Stimulated activated naive CD8-positive, alpha-beta T cell treated with anti-CD3 and anti-CD28 coated beads, Interleukin-15, Interleukin-2, amounts not matched to agents 100 U/mL and 50 U/mL, for 24 hours (primary cell): ENCODE results near the gene BTN2A1.

Experiments used
- ATAC-seq: fragments of 150-1000 bp; cut with Tn5 transposase; one replicate; pipeline ENCODE4 v1.10.0; 2021
- DNase-seq: peaks from one replicate; pipeline ENCODE4 v3.0.0; 2021

BTN2A1 gene

DNA sequence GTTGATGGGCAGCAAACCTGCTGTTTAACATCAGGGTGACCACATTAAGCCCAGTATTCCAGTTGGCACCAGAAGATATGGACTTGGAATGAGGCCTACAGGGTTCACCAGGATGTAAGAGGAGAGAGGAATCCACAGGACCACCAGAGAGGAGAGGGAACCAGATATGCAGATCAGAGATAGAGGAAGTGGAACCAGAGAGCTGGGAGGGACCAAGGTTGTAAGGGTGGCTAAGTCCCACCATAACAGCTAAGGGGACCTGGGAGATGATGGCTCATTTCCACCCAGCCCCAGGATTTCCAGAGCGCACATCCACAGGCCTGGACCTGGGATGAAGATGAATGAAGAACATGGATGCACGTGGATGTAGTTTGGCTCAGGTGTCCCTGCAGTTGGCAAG, 11.1 kb downstream of the BTN2A1 start:
- ATAC-seq, result no peak
- no peak for DNase-seq

DNA sequence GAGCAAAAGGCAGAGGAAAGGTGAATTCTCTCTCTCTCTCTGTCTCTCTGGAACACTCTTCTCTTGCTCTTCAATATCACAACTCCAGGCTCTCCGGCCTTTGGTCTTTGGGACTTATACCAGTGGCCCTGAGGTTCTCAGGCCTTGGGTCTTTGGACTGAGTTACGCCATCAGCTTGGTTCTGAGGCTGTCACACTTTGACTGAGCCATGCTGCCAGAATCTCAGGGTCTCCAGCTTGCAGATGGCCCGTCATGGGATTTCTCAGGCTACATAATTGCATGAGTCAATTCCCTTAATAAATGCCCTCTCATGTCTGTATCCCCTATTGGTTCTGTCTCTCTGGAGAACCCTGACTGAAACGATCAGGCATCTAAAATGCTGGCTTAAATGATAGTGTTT, 12.9 kb downstream of the BTN2A1 start:
- DNase-seq, result no peak
- ATAC-seq, result no peak

DNA sequence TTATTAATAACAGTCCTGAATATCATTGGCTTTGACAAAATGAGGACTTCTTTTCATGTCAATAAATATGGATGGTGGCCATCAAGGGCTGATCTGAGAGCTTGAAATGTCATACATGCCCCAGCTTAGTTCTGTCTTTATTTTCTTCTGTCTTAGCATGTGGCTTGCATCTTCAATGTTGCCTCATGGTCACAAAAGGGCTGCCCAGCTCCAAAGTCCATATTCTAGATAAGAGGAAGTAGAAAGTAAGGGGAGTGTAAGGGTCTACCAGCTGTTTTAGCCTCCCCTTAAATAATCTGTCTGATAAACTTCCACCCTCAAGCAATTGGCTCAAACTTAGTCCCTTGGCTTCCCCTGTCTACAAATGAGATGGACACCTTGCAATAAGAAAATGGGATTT, 14.2 kb downstream of the BTN2A1 start:
- DNase-seq, result no peak
- ATAC-seq, result no peak

DNA sequence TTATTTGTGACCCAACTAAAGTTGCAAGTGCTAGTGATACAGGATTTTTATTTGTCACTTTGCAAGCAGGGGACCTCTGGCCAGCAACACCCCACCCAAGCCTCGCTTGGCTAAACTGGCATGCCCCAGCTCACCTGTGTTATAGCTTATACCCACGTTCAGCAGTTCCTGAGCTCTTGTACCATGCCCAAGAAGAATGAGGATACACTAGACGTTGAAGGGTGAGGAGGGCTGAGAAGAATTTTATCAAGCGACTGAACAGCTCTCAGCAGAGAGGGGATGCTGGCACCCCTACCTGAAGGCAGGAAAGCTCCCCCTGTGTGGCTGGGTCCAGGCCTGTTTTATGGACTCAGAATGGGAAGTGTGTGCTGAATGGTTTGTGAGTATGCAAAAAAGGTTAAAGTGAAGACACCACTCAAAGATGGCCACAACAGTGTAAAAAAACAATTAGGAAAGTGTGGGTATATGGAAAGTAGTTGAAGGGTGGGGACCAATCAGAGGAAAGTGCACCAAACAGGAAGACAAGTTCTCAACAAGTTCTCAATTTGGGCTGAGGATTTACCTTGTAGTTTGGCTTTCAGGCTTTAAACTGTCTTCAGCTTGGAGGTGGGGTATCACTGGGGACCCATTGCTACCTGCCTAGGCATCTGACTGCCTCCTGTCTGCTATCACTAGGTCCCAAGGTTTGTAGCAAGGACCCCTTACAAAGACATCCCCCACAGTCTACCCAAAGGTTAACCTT, 15.0 kb downstream of the BTN2A1 start:
- ATAC-seq, result no peak
- no peak for DNase-seq

DNA sequence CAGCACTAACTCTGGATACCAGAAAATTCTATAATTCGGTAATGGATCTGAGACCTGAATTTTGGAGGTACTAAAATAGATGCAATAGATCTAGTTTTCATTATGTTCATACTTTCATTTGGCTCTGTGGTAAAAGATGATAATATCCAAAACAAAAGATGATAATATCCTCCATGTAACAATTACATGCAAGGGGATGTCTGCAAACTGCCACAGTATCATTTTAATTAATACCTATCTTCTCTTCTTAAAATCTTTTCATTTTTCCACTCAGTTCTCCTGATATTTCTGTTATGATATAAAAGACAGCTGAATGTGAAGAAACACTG, 15.6 kb downstream of the BTN2A1 start:
- DNase-seq (no peak), ATAC-seq (no peak)

DNA sequence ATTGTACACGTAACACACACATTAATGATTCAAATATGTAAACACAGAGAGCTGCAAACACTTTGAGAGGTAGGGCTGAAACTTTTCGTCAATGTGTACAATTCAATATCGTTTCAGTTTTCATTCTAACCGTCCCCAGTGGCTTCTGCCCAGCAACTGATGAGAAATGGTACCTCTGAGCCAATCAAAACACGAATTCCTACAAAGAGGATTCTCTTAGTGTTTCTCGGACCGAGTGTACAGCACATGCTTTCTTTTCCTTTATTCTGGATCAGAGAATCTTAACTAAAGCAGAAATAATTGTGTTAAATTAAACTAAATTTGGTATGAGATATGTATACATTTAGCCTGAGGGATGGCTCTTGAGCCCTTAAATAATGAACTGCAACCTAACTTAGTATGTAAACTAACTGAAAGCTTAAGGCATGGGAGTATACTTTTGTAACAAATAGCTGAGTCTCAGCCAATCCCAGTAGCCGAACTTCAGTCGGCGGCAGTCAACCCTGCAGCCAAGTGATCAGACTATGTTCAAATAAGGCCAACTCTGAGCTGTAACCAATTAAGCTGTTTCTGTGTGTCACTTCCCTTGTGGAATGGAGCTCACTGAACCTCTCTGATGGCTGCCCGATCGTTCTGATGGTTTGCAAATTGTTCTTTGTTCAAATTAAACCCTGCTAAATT, 16.1 kb downstream of the BTN2A1 start:
- DNase-seq (peak; percentile 71), ATAC-seq (peak; percentile 98)

DNA sequence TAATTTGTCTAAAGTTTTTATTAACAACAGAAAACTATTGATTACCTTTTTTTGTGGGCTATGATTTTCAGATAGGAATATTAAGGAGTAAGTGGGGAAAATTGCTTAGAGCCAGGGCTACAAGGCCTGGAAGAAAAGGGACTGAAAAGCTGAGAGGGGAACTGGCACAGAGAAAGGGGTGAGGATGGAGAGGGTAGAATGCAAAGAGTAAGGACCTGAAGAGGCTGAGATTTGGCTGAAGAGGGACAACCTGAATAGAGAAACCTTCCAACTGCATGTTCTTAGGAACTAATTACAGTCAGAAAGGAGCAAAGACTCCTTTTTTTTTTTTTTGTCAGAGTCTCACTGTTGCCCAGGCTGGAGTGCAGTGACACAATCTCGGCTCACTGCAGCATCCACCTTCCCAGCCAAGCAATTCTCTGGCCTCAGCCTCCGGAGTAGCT, 16.7 kb downstream of the BTN2A1 start:
- no peak for ATAC-seq

DNA sequence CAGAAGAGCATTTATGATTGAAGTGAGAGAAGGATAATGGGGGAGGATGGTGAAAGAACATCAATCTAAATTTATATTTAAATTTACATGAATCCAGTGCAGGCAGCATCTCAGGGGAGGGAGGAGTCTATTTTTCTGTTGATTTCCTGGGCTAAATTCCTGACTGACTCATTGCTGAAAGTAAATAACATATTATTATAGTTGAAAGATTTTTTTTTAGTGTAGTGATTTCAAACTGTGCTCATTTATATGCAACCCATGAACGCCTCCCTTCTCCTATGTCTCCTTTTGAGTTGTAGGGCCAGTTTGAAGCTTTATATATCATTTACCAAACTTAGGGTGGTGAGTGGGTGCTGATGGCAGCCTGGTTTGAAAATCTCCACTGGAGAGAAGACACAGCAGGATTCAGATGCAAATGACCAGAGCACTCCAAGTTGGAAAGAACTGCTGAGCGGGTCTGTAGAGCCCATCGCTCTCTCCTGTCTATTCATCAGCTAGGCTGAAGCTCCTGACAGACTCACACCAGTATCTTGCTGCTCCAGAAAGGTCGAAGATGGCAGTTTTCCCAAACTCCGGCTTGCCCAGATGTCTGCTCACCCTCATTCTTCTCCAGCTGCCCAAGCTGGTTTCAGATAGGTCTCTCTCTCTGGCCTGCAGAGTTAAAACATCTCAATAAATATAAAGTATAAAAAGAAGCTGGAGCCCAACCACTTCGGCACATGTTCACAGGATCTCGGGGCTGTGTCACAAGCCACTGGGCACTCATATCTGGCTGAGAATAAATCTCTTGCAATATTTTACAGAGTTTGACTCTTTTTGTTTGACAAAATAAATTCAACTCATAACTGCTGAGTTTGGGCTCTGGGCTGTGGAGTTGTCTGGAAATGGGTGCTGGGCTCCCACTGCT, 18.3 kb downstream of the BTN2A1 start:
- DNase-seq, result no peak
- no peak for ATAC-seq

More for the DNA sequence above, 16.7 kb downstream of the BTN2A1 start:
- DNase-seq, result no peak

DNA sequence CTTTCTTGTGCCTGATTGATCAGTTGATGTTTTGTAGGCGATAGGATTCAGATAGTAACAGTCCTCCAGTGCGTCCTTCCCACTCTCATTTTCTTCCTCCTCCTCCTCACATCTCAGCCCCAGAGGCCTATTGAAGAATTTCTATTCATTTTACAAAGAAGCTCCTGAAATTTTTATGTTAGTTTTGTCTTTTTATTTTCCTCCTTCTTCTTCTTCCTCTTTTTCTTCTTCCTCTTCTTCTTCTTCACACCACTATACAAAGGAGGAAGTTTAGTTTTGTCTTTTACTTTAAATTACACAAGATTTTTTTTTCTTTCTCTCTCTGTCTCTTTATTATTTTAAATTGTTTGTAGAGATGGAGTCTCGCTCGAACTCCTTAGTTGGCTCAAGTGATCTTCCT, 19.1 kb downstream of the BTN2A1 start:
- DNase-seq (no peak), ATAC-seq (no peak)

DNA sequence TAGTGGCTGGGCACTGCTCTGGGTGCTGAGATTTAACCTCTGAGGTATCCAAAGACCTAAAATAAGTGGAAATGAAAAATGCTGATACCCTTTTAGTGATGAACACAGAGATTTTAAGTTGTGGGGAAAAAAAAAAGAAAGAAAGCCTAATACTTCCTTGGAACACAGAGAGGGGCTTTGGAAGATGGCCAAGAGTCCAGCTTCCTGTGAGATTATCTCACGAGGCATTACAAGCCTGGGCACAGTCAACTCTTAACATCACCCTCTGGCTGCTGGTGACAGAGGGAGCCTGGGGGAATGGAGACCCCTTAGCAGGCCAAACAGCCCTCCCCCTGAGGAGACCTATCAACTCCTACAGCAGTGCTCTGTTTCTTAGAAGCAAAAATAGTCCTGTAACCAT, 19.7 kb downstream of the BTN2A1 start:
- ATAC-seq, result no peak
- no peak for DNase-seq

DNA sequence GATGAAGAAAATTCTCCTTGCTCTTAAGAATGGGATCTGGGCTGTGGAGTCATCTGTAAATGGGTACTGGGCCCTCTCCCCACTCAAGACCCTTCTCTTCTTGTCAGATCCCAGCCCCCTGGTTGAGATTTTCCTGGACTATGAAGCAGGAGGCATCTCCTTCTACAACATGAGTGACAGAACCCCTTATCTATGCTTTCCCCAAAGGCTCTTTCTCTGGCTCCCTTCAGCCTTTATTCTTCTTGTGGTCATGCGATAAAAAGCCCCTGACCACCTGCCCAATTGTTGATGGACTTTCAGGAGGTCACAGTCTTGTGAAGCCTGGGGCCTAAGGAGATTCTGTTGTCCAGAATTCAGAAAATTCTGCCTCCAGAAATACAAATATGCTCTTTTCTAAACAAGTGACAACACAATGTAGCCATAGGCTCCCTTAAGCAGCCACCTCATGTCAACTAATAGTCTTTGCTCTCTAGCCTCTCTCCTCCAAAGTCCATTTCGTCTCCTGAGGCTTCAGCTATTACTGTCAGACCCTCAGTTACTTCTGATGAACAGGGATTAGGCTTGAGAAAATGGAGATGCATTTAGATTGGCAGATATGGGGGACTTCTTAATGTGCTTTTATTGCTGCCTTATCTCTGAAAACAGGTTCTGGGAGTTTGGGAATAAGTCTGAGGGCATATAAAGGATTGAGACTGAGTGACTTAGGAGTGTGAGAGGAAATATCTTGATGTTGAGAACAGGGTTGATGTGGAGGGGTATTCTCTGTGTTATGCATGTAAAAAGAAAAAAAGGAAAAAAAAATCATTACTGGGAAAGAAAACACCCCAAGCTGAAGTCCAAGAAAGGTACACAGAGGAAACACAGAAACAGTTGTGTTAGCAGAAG, 20.6 kb downstream of the BTN2A1 start:
- ATAC-seq, result no peak
- no peak for DNase-seq

DNA sequence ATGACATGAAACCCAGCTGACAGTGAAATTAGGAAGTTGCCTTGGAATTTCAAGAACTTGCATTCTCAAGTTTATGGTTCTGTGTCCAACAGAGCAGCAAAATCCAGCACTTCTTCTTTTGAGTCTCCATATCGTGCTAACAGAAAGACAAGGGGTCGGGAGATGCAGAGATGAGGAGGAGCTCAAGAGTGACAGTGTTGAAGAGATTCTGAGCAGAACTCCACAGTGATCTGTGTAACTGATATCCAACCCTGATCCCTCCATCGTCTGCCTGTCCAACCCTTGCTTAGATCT, 21.2 kb downstream of the BTN2A1 start:
- ATAC-seq, result no peak
- DNase-seq, result no peak

DNA sequence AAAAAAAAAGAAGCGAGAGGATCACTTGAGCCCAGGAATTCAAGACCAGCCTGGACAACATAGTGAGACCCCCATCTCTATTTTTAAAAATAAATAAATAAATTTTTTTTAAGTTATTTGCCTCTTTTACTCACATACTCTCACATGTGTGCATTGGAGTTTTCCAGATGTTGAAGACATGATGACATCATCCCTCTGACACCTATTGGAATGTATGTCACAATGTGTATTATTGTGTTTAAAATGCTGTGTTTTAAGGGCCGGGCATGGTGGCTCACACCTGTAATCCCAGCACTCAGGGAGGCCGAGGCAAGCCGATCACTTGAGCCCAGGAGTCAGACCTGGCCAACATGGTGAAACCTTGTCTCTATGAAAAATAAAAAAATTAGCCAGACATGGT, 24.6 kb downstream of the BTN2A1 start:
- no peak for ATAC-seq

DNA sequence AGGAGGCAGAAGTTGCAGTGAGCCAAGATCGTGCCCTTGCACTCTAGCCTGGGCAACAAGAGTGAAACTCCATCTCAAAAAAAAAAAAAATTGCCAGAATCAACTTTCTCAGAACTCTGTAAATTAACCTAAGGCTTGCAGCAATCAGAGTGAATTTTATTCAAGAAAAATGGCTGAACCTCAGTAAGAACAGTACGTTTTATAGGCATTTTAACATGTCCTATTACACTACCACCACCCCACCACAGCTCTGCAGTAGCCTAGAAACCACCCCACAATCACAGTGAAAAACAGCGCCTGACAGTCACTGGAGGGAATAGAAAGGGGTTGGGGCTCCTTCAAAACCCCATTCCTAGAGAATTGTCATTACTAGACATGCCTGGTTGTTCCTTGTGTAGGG, 26.0 kb downstream of the BTN2A1 start:
- ATAC-seq (no peak), DNase-seq (no peak)

More for the DNA sequence above, 24.6 kb downstream of the BTN2A1 start:
- DNase-seq, result no peak

DNA sequence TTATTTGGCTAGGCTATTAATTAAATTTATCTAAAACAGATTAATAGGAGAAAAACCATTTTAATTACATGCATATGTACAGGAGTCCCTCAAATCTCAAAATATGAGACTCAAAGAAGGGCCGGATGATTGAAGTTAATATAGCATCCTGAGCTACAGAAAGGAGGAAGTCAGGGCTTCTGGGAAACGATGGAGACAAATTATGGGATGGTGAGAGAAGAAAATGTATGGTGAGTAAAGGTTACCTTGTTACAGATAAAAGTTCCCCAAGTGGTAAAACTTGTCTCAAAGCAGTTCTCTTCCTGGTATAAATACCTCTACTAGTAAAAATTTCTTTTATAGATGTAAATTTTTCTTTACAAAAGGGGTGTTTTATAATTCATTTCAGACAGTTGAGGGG, 26.4 kb downstream of the BTN2A1 start:
- ATAC-seq, result no peak
- no peak for DNase-seq

DNA sequence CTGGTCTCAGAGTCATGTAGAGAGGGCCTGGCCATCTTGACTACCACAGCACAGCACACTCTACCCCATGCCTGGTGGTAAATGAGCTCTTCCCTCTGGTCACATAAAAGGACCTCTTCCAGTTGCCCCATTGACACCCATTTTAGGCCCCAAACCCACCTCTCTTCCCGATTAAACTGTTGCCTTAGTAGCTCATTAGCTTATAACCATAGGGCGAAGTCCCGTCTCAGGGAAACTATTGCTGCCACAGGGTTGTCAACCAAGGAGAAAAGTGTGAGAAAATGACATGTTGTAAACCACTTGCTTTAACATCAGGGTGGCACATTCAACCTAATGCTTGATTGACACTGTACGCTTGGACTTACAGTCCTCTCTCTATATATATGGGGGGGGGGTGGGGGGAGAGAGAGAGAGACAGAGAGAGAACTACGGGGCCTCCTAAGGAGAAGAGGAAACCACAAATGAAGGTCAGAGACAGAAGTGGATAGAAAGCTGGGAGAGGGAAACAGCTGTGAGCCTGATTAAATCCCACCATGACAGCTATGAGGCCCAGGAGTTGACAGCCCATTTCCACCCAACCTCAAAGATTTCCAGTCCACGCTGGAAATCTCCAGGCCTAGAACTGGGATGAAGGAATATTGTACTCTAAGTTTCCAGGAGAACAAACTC, 27.5 kb downstream of the BTN2A1 start:
- no peak for ATAC-seq
- DNase-seq, result no peak

DNA sequence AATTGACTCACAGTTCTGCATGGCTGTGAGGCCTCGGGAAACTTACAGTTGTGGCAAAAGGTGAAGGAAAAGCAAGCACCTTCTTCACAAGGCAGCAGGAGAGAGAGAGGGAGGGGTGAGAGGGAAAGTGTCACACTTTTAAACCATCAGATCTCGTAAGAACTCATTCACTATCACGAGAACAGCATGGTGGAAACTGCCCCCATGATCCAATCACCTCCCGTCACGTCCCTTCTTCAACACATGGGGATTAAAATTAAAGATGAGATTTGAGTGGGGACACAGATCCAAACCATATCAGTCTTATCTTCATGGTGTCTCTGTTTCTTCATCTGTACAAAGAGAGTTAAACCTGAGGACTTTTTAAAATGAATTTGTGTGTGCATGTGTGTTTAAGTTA, 28.6 kb downstream of the BTN2A1 start:
- ATAC-seq (no peak), DNase-seq (no peak)

DNA sequence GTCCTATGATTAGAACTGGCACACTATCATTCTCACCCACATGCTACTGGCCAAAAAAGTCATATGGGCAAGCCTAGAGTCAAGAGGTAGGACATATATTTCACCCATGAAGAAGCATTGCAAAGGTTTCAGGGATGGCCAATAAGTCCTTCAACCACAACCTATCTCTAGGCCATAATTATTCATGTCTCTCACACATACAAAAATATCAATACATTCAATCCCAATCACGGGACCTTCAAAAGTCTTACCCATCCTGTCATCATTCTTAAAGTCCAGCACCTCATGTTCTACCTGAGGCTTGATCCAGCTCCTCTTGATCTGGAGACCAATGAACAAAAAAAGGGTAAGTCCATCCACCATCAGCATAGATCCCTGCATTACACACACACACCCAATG, 29.7 kb downstream of the BTN2A1 start:
- no peak for DNase-seq
- no peak for ATAC-seq

DNA sequence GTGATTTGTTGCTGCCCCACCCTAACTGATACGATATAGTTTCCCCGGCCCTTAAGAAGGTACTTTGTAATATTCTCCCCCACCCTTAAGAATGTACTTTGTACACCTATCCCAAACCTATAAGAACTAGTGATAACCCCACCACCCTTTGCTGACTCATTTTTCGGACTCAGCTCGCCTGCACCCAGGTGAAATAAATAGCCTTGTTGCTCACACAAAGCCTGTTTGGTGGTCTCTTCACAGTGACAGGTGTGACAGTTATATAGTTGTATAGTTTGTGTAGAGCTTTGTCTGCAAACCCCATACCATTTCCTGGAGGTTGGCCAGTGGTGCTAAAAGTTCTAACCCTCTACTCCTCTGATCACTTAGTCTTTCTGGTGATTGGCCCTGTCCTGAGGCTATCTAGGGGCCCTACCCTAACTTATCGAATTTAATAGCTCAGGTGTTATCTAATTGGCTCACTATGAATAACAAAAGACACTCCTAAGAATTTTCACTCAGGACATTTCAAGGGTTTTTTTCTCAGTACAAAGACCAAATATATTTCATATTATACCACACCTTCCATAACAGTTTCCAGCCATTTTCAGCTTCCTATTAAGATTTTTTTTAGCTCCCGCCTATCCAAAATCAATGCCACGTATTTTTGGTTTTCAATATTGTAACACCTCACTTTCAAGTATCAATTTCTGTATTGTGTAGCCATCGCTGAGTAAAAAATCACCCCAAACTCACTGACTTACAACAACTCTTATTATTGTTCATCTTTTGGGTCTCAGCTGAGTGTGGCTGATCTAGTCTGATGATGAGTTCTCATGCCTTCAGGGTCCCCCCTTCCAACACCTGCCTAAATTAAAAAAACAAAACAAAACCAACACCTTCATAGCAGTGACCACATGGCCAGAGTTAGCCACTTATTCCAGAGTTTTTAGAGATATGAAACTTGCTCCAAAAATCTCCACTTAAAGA, 32.5 kb downstream of the BTN2A1 start:
- ATAC-seq (no peak), DNase-seq (no peak)

DNA sequence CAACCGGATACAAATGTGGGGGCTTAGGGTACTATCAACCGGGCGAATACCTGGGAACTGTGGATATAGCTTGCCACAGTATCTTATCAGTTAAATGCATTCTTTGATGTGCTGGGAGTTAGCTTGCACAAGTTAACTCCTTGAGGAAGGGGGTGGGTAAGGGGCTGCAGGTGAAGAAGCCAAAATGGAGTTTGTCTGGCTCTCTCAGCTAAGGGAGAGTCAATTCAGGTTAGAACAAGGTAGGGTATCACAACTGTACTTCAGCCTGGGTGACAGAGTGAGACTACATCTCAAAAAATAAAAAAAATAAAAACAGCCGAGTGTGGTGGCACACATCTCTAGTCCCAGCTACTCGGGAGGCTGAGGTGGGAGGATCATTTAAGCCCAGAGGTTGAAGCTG, 33.8 kb downstream of the BTN2A1 start:
- ATAC-seq, result no peak
- no peak for DNase-seq

DNA sequence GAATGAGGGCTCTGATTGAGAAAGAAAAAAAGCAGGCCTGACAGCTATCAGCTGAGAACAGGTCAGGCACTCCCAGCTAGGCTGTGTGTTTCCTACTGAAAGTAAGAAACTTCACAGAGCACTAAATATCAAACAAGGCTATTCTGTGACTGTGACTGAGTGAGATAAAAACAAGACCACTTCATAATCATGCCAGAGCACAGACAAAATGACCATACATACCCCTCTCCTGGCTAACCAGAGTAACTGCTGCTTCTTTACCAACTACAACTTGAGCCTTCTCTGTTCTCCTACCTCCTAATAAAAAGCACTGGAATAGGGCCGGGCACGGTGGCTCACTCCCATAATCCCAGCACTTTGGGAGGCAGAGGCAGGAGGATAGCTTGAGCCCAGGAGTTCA, 35.5 kb downstream of the BTN2A1 start:
- ATAC-seq (peak; percentile 46), DNase-seq (no peak)
